GM18526 (cell line): ENCODE data around the gene CCDC170.

Source experiments
- POLR2A ChIP-seq: IDR thresholded peaks from 3 replicates; pipeline ENCODE4 v1.6.1; 2011; ENCODE audit not compliant: insufficient read length; ENCODE audit errors: extremely low read depth

CCDC170 gene

DNA sequence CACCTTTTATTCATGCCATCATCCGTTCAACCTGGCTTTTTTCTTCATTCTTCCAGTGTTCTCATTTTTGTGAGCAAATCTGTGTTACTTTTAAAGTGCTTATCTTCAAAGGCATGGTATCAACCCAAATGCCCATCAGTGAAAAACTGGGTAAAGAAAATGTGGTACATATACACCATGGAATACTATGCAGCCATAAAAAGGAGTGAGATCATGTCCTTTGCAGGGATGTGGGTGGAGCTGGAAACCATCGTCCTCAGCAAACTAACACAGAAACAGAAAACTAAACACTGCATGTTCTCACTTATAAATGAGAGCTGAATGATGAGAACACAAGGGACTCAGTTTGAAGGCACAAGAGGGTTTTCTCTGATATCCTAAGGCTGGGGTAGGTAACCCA lies 130.3 kb downstream of the CCDC170 start:
- no peak for TF ChIP-seq POLR2A

DNA sequence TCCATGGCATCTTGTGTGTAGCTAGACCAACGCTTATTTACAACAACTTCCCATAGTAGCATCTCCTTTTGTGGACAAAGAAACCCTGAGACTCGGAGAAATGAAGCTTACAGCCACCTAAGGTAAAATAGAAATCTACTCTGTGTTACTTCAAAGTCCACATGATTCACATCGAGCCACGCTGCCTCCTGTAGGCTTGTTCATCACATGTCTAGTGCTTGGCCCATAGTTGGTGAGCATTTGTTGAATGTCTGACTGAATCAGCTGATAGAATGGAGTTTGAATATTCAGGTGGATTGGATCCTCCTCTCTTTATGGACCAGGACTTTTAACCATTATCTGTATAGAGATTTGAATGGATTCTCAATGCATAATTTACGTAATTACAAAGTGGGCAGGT lies 130.7 kb downstream of the CCDC170 start:
- no peak for TF ChIP-seq POLR2A

DNA sequence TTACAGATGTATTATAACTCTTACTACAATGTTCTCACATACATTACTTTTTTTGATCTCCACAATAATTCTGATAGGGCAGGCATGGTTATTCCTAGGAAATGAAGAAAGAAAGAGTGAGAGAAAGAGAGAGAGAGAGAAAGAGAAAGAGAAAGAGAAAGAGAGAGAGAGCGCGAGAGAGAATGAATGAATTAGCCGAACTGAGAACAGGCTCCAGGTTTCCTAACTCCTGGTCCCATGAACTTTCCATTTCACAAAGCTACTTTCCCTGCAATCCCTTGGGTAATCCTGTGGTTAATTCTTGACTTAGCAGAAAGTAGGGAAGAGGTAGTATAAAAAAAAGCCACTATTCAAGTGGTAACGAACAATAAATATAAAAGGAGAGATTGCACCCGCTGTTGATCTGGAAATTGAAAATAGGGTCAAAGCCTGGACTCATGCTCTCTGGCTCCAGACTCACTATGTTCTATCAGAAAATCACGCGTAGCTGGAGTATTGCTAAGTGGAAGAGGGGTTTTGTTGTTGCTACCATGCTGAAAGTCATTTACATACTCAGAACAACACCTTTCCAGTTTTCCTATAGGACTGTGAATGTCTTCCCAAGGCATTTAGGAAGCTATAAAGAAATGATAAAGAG lies 131.2 kb downstream of the CCDC170 start:
- no peak for TF ChIP-seq POLR2A

DNA sequence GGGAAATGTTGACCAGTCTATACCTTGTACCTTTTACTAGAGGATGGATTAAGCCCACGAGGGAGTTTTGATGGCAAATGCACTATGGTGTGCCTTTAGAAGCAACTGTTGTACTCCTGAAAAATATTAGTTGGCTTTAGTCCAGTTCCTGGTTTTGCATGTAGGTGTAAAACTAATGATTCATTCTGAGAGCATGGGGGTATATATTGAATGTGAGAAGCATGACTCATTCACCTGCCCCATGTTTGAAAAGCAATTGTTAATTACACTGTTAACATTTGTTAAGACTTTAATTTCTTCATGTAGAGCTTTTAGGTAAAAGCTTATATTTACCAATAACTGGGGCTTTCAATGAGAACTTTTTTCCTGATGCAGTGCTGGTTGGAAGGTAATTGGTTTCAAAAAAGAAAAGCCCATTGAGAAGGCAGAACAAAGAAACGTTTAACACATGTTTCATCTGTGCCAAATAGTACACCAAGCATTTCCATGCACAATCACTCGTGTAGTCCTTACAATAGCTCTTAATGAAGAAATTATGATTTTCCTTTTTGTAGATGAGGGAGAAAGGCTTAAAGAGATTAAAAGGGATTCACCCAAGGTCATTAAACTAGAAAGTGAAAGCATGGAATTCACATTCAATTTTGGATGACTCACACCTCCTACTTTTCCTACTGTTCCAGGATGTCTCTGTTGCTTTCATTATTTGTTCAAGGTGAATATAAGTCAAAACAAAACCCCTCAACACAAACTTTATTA lies 134.1 kb downstream of the CCDC170 start:
- no peak for TF ChIP-seq POLR2A

DNA sequence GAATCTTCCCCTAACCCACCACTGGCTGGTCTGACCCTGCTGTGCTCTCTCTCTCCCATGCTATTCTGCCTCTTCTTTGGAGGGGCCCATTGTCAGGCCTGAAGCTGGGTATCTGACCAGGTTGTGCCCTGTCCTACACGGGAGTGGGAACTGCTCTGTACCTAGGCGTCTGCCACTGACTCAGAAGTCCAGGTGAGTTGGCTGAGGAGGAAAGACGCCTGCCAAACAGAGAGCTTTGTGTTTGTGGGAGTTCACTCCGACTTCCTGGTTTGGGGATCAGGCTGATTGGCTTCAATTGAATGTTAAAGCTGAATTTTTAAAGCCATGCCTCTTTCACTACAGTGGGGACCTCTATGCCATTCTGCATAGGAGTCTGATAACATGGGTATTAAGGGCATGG lies 136.0 kb downstream of the CCDC170 start:
- no peak for TF ChIP-seq POLR2A

DNA sequence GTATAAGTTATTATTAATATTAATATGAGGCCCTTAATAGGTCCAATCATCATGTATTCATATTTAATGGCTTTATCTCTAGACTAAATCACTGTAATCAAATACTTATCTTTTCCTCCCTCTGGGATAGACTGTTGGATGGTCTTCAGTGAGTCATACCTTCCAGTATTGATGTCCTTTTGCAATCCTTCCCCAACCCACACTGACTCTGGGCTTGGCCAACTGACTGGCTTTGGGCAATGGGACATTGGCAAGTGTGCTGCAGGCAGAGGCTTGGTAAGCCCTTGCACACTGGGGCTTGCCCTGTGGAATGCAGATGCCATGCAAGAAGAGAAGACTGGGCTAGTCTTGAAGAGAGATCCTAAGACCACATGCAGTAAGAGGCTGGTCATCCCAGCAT lies 136.6 kb downstream of the CCDC170 start:
- TF ChIP-seq POLR2A = no peak

DNA sequence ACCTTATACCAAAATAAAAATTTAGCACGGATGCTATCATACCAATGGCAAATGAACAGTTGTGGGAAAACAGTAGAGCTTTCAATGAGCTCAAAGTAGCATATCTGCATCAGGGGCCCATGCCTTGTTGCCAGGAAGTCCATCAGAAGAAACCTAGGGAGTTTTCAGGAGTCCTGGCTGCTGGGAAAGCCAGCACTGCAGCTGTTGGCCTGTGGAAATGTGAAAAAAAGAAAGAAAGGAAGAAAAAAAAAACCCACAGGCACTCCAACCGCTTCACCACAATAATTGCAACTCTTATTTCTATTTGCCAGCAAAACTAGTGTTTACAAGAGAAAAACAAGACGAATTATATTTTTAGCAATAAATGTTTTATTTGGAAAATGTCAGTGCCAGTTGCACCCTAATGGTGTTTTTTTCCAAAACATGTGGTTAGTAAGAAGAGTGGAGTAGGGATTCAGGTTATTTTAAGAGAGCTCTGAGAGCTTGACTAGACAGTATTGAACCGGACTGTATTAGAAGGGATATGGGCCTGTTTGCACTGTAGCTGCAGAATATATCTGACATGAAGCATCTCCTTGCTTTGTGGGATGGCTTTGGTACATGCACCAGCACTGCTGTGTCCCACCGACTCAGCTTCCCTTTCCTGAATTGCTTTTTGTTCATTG lies 137.3 kb downstream of the CCDC170 start:
- TF ChIP-seq POLR2A = no peak

DNA sequence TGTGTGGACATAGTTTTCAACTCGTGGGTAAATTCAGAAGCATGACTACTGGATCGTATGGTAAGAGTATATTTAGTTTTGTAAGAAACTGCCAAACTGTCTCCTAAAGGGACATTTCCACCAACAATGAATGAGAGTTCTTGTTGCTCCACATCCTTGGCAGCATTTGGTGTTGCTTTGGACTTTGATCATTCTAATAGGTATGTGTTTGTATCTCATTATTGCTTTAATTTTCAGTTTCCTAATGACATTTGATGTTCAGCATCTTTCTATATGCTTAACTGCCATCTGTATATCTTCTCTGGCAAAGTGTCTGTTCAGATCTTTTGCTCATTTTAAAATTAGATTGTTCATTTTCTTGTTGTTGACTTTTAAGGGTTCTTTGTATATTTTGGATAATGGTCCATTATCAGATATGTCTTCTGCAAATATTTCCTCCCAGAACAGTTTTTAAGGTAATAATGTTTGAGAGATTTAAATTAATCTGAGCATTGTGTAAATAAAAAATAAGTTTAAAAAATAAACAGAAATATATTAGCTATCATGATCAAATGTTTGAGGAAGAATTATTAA lies 138.7 kb downstream of the CCDC170 start:
- no peak for TF ChIP-seq POLR2A

DNA sequence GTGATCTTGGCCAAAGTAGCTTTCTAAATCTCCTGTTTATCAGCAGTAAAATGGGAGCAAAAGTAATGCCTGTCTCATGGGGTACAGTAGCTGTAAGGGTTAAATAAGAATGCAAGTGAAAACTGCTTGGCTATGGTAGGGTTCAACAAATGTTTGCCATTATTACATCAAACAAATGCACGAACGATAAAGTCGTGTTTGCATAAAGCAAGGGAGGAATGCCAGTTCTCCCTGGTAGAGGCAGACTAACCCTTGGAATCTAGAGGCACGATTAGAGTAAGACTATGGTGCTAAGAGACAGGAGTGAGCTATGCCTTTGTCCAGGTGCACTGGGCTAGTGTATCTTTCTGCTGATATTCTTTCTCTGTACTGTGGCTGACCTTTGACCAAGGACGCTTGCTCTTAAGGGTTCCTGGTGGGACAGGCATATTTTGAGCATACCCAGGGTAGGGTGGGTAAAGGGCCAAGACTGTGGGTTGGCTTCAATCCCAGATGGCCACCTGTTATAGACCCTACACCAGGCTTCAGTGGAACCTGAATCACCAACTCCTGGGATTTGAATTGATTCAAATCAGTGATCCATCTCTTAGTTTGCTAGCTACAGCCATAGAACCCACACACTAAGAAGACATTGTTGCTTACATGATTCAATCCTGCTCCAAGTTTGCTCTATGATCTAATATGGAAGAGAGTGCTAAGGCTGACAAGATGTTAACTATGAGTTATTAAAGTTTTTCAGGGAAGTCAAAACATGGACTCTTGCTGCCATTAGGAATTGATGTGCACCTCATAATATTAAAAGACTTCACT lies 139.9 kb downstream of the CCDC170 start:
- TF ChIP-seq POLR2A = no peak

DNA sequence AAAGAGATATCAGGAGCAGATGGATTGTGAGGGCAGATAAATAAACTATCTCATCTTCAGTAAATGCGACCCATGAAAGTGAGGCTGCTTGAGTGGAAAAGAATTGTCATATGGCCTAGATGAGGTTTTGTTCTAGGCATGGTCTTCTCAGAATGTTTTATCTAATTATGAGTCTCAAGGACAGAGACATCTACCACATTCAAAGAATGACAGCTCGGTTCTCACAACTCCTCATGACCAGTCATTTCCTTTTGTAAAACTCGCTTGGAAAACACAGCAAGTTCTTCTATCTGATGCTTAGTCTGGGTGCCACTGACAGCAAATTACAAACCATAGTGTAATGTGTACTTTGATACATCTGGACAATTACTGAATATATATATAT lies 140.5 kb downstream of the CCDC170 start:
- no peak for TF ChIP-seq POLR2A

DNA sequence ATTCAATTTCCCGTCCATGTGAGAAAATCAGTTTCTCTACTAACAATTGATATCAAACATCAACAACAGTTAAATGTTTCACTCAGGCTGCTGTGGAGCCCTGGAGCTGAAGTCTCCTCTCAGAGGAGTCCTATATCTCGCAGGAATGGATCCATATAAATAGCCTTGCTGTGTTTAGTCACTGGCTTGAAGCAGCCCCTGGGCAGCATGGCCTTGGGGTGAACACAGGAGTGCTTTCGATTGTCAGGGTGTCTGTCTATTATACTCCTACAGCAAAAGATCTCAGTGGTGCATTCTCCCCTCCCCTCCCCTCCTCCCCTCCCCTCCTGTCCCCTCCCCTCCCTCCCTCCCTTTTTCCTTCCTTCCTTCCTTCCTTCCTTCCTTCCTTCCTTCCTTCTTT lies 141.9 kb downstream of the CCDC170 start:
- TF ChIP-seq POLR2A = no peak

DNA sequence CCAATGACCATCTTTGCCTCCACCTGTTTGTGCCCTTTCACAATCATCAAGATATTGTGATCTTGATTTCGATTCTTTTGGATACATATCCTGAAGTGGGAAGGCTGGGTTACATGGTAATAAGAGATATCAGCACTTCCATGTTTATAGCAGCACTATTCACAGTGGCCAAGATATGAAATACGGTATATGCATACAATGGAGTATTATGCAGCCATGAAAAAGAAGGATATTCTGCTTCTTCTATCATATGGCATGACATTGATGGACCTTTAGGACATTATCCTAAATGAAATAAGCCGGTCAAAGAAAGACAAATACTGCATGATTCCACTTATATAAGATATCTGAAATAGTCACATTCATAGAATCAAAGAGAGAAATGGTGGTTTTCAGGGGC lies 144.0 kb downstream of the CCDC170 start:
- TF ChIP-seq POLR2A = no peak

DNA sequence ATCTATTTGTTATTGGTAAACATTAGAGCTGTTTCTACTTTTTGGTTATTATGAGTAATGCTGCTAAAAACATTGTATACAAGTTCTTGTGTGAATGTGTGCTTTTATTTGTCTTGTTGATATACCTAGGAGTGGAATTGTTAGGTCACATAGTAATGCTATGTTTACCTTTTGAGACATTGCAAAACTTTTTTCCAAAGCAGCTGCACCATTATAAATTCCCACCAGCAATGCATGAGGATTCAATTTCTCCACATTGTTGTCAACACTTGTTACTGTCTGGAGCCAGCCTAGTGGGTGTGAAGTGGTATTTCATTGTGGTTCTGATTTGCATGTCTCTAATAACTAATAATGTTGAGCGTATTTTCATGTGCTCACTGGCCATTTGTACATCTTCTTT lies 145.9 kb downstream of the CCDC170 start:
- TF ChIP-seq POLR2A = no peak

DNA sequence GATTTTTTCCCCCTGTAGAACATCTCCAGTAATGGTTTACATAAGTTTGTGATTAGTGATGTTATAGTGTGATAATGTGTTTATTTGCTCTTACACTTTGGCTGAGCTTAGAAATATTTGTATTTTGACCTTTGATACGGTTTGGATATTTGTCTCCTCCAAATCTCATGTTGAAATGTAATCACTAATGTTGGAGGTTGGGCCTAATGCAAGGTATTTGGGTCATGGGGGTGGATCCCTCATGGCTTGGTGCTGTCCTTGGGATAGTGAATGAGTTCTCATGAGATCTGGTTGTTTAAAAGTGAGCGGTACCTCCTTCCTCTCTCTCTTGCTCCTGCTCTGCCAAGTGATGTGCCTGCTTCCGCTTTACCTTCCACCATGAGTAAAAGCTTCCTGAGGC lies 147.2 kb downstream of the CCDC170 start:
- TF ChIP-seq POLR2A = no peak

DNA sequence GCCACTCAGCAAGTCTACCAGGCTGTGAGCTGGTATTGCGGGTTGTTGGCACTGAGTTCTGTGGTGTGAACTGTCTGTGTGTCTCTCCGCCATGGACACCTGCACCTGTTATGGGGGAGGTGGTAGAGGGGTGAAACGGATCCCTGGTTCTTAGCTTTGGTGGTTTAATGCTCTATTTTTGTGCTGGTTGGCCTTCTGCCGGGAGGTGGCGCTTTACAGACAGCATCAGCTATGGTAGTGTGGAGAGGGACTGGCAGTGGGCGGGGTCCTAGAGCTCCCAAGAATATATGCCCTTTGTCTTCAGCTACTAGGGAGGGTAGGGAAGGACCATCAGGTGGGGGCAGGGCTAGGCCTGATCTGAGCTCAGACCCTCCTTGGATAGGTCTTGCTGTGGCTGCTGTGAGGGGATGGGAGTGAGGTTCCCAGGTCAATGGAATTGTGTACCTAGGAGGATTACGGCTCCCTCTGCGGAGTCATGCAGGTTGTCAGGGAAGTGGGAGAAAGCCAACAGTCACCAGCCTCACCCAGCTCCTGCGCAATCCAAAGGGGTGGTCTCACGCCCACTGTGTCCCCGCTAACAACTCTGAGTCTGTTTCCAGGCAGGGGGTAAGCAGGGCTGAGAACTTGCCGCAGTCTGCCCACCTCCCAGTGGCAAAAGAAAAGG lies 154.3 kb downstream of the CCDC170 start:
- TF ChIP-seq POLR2A = no peak
